RPMI7951 (cell line): Measurements from ENCODE around the gene CORO6. TPM values are rescaled to one million over a fixed set of nuclear protein-coding genes. Genes with fewer than 3 reads are reported as not detected.

Source experiments
- DNase-seq: peaks from one replicate; pipeline ENCODE4 v3.0.0-alpha.2; 2012; ENCODE audit warnings: low read depth
- total RNA-seq: library from RNA; depleted of rRNA; stranded (reverse); fragments of >200 nt; shearing (Covaris generic); gene quantifications from 2 replicates; pipeline ENCODE4 v1.2.3, GENCODE V29; 2014

Gene CORO6
- total RNA-seq, 1 experiment from 2014 or later = 10.1 TPM

- no peak for DNase-seq
These were observed 9.3 kb downstream of the CORO6 start for GRCh38 chr17:29613352-29613837.

- DNase-seq = no peak
These were observed 10.1 kb downstream of the CORO6 start for GRCh38 chr17:29612404-29613280.

- DNase-seq = no peak
These were observed 10.7 kb downstream of the CORO6 start for GRCh38 chr17:29612094-29612403.

GRCh38 chr17:29611351-29612093 is 11.2 kb downstream of the CORO6 start:
- no peak for DNase-seq

- no peak for DNase-seq
These were observed 12.3 kb downstream of the CORO6 start for GRCh38 chr17:29610395-29610794.

GRCh38 chr17:29608986-29609385 is 13.7 kb downstream of the CORO6 start:
- no peak for DNase-seq

GRCh38 chr17:29607557-29608195 is 15.0 kb downstream of the CORO6 start:
- DNase-seq = no peak

- no peak for DNase-seq
These were observed 19.5 kb downstream of the CORO6 start for GRCh38 chr17:29603109-29603674.

GRCh38 chr17:29597361-29598172 is 25.1 kb downstream of the CORO6 start:
- no peak for DNase-seq

- no peak for DNase-seq
These were observed 25.9 kb downstream of the CORO6 start for GRCh38 chr17:29596811-29597210.

GRCh38 chr17:29595943-29596774 is 26.6 kb downstream of the CORO6 start:
- no peak for DNase-seq

GRCh38 chr17:29595107-29595942 is 27.4 kb downstream of the CORO6 start:
- DNase-seq = no peak

GRCh38 chr17:29594519-29595090 is 28.1 kb downstream of the CORO6 start:
- no peak for DNase-seq

- DNase-seq = no peak
These were observed 28.9 kb downstream of the CORO6 start for GRCh38 chr17:29593591-29594518.

- DNase-seq = no peak
These were observed 29.7 kb downstream of the CORO6 start, which contains the start of gene ANKRD13B for GRCh38 chr17:29592850-29593551. ANKRD13B (plus strand) TSS chr17:29593132; CDS start chr17:29593622, 490 bp downstream.

GRCh38 chr17:29591737-29592608 is 30.7 kb downstream of the CORO6 start:
- DNase-seq = peak; percentile 72
